GM08714 (cell line): ENCODE measurements around the gene TNIP1.

Experiments
- H3K4me3 ChIP-seq: fragments of 200-500 bp; sonication (Bioruptor generic); 2 replicates; pipeline ENCODE4 v1.5.1; 2014; ENCODE audit warnings: mild to moderate bottlenecking, low read length, inconsistent platforms
- ZNF274 ChIP-seq: IDR thresholded peaks from 2 replicates; pipeline ENCODE4 v1.6.1; 2012; ENCODE audit warnings: mild to moderate bottlenecking, low read depth, low read length

TNIP1 gene

DNA sequence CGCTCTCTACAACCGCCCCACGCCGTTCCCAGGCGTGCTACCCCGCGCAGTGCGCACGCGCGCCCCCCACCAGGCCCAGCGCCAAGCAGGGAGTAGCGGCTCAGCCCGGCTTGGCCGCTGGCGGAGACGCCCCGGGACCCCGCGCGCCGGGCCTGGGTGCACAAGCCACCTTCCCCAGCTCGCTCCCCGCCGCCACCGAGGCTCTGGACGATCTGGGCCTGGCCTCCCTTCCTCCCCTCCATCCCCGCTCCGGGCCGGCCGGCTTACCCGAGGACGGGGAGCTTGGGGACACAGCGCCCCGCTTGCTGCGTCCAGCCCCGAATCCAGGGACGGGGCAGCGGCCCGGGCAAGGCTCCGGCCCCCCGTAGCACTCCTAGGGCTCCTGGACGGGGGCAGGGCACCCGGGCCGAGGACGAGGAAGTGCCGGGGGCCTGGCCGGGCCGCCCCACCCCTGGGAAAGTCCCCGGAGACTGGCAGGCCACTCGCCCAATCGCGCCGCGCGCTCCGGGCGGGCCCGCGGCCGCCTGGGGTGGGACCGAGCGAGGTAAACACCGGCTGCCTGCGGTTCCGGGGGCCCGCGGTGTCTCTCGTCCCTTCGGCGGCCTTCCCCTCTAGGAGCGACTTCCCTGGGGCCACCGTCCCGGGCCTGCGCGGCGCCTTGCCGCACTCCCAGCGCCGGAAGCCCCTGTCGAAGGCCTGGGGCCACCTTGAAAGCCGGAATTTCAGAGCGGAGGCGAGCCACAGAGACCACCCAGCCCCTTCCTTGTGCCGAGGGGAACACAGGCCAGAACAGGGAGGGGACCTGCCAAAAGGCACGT is at the start of gene TNIP1:
TSS of gene TNIP1 (minus strand) at position 422 of the 818 bp plus-strand sequence. CDS start 15,939 bp downstream, outside the sequence.
- no peak for TF ChIP-seq ZNF274
- H3K4me3 ChIP-seq: peak within 1 kb of the TSS; percentile 88

GRCh38 chr5:151130235-151130921 is 49.5 kb upstream of the TNIP1 start:
- no peak overlapping the region for H3K4me3 ChIP-seq
- TF ChIP-seq ZNF274: no peak

- no peak overlapping the region for H3K4me3 ChIP-seq
- no peak for TF ChIP-seq ZNF274
Observed at GRCh38 chr5:151128817-151129216, 48.0 kb upstream of the TNIP1 start.

GRCh38 chr5:151127926-151128325 is 47.1 kb upstream of the TNIP1 start:
- no peak for TF ChIP-seq ZNF274
- no peak overlapping the region for H3K4me3 ChIP-seq

GRCh38 chr5:151126199-151126645 is 45.4 kb upstream of the TNIP1 start:
- no peak for TF ChIP-seq ZNF274
- no peak overlapping the region for H3K4me3 ChIP-seq

DNA sequence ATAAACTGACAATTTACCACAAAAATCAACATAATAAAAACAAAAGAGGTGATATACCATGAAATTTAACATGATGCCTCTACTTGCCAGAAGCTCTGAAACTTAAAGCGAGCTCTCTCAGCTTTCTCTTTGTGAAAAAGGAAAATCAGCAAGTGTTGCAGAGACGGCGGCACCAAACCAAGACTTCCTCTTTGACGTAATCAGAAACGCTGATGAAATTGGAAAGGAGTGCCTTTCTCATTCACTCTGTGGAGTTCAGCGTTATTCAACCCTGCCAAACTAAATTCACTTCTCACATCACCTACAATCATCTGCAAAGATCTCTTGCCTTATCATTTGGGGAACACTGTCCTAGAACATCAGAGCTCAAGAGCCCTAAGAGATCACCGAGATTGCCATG is 44.6 kb upstream of the TNIP1 start:
- no peak overlapping the region; the same call in 1 of the 2 replicates for H3K4me3 ChIP-seq
- TF ChIP-seq ZNF274: no peak

DNA sequence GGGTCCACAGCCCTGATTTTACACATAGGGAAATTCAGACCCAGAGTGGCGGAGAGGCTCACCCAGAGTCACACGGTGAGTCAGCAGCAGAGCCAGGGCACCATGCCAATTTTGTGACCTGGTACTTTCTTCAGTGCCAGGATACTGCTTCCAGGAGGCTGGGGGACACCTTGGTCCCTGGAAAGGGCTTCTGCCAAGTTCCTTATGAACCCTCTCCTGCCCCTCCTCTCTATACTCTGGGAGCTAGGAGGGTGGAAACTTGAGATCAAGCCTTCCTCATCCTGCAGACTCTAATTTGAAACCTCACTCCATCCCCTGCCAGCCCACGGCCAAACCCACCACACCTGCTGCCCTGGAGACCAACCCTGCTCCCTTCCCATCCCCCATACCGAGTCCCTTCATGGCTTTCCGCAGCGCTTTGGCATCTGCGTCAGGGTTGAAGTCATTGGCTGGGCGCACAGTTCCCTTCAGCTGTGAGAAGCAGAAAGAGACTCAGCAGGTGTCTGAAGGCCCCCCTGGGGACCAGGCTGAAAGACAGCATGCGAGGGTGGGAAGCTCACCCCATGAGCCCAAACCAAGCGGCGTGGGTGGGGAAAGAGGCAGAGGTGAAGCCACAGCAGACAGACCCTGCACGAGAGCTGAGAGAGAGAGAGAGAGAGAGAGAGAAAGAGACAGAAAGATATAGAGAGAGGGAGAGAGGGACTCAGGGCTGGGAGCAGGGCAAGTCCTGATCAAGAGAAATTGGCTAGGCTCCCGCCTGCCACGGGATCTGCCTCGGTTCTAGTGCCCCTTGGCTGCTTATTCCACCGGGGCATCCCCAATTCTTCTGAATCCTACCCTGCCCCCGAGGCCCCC is 43.3 kb upstream of the TNIP1 start:
- no peak overlapping the region; the same call in 1 of the 2 replicates for H3K4me3 ChIP-seq
- TF ChIP-seq ZNF274: no peak

DNA sequence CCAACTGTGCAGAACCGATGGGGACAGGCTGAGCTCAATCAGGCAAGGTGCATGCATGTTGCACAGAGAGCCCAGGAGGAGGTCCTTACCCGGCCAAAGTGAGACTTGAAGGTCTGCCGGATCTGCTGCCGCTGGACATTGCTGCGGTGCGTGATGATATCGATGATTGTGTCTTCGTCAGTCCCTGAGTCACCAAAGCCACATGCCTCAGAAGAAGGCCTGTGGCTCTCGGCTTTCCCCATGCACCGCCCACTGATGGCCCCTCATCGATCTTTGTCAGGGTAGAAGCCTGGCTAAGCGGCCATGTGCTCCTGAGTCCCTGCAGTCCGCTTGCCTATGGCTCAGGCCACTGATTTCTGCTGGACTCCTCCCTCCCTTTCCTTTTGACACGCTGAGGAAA is 42.0 kb upstream of the TNIP1 start:
- H3K4me3 ChIP-seq: no peak overlapping the region
- TF ChIP-seq ZNF274: no peak

DNA sequence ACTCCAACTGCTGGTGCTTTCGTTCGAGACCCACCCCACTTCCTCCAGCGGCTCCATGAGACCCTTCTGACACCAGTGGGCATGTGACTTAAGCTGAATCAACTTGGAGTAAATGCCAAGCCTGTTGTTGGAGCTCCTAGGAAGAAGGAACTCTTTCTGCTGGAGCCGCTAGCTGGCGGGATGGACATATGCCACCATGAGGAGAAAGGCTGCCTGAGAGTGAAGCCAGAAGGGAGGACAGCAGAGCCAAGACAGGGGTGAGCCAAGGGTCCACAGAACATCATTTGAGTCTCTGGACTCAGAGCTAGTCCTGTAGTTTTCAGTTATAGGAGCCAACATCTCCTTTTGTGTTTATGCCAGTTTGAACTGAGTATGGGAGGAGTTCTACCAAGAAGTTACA is 40.8 kb upstream of the TNIP1 start:
- TF ChIP-seq ZNF274: no peak

GRCh38 chr5:151121095-151121494 is 40.3 kb upstream of the TNIP1 start:
- no peak for TF ChIP-seq ZNF274
- H3K4me3 ChIP-seq: no peak overlapping the region

More for the DNA sequence above, 40.8 kb upstream of the TNIP1 start:
- no peak overlapping the region for H3K4me3 ChIP-seq

DNA sequence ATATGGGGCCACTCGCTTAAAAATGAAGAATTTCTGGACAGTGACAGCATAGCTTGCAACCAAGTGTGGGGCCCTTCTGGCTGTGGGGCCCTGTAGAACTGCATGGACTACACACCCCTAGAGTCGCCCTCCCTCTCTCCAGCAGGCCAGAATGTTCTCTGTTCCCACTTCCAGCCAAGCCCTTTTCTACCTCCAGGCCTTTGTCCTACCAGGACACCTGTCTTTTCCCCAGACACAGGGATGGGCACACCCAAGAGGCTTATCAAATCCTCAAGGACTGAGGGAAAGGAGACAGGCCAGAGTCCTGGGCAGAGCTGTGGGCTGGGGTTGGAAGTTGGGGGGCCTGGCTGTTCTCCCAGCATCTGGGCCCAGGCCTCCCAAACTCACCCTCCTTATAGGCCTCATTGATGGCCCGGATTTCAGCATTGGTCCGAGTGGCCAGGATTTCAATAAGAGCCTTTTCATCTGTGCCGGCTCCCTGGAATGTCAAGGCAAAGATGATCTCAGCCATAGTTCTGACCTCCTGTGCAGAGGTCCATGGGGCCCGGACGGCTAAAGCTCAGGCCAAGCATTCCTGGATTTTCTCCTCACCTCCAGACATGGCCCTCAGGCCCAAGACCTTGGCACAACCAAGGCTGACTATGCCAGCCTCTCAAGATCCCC is 38.2 kb upstream of the TNIP1 start:
- no peak overlapping the region for H3K4me3 ChIP-seq
- no peak for TF ChIP-seq ZNF274

- TF ChIP-seq ZNF274: no peak
- H3K4me3 ChIP-seq: no peak overlapping the region
Observed at GRCh38 chr5:151115272-151115905, 34.6 kb upstream of the TNIP1 start.

DNA sequence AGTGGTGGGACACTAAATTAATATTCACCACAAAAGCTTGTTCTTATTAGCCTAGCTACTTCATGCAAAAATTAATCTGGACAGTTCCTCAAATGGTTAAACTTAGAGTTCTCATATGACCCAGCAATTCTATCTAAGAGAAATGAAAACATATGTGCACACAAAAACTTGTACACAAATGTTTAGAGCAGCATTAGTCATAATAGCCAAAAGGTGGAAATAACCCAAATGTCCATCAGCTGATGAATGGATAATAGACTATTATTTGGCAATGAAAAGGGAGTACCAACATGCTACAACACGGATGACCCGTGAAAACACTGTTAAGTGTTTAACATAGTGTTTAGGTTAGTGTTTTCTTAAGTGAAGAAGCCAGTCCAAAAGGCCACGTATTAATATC is 32.8 kb upstream of the TNIP1 start:
- H3K4me3 ChIP-seq: no peak overlapping the region
- TF ChIP-seq ZNF274: no peak
